ENCODE results near the gene IFT20. TPM values are rescaled to one million over a fixed set of nuclear protein-coding genes. Genes with fewer than 3 reads are reported as not detected.

The IFT20 gene
- total and polyA plus RNA-seq, 9 of the 15 experiments (the other 6 are each of a cell fraction or from before 2014, with no cell fraction given): 11.2 to 38.6 (median 20.1) TPM

DNA sequence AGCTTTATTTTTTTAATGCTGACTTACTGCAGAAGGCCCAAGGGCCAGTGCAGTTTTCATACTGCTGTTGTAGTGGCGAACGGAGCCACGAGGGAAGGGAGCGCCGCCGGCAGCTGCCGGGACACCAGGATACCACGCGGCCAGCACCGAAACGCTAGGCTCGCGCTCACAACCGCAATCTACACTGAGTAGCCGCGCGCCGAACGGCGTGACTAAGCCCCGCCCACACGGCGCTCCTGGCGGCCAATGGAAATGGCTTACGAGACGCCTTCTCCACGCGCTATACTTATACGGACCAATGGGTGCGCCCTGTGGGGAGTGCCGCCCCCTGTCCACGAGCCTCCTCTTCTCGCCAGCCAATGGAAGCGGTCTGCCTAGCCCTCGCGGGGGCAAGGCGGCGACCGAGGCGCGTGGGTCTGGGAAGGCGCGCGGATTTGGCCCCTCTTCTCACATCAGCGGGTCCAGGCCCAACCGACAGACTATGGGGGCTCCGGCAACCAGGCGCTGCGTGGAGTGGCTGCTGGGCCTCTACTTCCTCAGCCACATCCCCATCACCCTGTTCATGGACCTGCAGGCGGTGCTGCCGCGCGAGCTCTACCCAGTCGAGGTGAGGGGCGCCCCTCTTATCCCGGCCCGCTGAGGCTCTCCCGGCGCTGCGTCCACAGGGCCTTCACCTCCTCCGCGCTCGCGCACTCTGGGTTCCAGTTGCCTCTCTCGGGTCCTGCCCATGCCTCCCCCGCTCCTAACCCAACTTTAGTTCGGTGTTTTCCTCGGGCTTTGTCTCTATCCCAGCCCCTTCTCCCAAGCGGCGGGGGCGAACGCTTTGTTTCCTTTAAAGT lies 16.3 kb downstream of the IFT20 start, which contains the start of gene TMEM97 (continued):
- TF ChIP-seq ZNF175 (CRISPR knock-in tag; IDR thresholded peaks at IDR 0.05; ENCODE audit: low read depth) (no peak), CBX3 (IDR thresholded peaks at IDR 0.05; ENCODE audit: borderline replicate concordance in 1 of 2, low read length in 2 of 2) (peak in 1 of 2 experiments; percentile 43; a peak in 1 of 3 replicates), HDAC2 (IDR thresholded peaks at IDR 0.05) (peak; percentile 89), SMARCE1 (IDR thresholded peaks at IDR 0.05) (peak; percentile 50; the same call in 1 of the 2 replicates), FOSL1 (tag; conservative IDR thresholded peaks at IDR 0.05) (no peak), POLR2G (IDR thresholded peaks at IDR 0.05; ENCODE audit: low read depth, low read length) (peak; percentile 94), KDM4B (IDR thresholded peaks at IDR 0.05; ENCODE audit: borderline replicate concordance in 2 of 2, low read depth in 1 of 2) (peak in 1 of 2 experiments; percentile 23; a peak in 1 of 4 replicates), RHOXF2B (CRISPR knock-in tag; conservative IDR thresholded peaks at IDR 0.05) (no peak), ATF7 (IDR thresholded peaks at IDR 0.05) (peak; percentile 78; the same call in 1 of the 2 replicates), DACH1 (IDR thresholded peaks at IDR 0.05; ENCODE audit: partially characterized antibody) (no peak), C11orf30 (IDR thresholded peaks at IDR 0.05; ENCODE audit: low read depth) (peak; percentile 77), TARDBP (IDR thresholded peaks at IDR 0.05) (peak; percentile 90), XRCC5 (IDR thresholded peaks at IDR 0.05; ENCODE audit: low read depth, low read length) (0 out of 2 replicates have a peak, but pooled peaks have one; percentile 34)
- TF ChIP-seq, protein P1, sequence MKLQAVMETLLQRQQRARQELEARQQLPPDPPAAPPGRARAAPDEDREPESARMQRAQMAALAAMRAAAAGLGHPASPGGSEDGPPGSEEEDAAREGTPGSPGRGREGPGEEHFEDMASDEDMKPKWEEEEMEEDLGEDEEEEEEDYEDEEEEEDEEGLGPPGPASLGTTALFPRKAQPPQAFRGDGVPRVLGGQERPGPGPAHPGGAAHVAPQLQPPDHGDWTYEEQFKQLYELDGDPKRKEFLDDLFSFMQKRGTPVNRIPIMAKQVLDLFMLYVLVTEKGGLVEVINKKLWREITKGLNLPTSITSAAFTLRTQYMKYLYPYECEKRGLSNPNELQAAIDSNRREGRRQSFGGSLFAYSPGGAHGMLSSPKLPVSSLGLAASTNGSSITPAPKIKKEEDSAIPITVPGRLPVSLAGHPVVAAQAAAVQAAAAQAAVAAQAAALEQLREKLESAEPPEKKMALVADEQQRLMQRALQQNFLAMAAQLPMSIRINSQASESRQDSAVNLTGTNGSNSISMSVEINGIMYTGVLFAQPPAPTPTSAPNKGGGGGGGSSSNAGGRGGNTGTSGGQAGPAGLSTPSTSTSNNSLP (IDR thresholded peaks at IDR 0.05; ENCODE audit: borderline replicate concordance, low read depth, low read length): no peak
- TF ChIP-seq, protein P2, sequence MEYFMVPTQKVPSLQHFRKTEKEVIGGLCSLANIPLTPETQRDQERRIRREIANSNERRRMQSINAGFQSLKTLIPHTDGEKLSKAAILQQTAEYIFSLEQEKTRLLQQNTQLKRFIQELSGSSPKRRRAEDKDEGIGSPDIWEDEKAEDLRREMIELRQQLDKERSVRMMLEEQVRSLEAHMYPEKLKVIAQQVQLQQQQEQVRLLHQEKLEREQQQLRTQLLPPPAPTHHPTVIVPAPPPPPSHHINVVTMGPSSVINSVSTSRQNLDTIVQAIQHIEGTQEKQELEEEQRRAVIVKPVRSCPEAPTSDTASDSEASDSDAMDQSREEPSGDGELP (CRISPR knock-in tag; IDR thresholded peaks at IDR 0.05; ENCODE audit: borderline replicate concordance): peak; percentile 55; the same call in 1 of the 2 replicates
- TF ChIP-seq, protein P3, sequence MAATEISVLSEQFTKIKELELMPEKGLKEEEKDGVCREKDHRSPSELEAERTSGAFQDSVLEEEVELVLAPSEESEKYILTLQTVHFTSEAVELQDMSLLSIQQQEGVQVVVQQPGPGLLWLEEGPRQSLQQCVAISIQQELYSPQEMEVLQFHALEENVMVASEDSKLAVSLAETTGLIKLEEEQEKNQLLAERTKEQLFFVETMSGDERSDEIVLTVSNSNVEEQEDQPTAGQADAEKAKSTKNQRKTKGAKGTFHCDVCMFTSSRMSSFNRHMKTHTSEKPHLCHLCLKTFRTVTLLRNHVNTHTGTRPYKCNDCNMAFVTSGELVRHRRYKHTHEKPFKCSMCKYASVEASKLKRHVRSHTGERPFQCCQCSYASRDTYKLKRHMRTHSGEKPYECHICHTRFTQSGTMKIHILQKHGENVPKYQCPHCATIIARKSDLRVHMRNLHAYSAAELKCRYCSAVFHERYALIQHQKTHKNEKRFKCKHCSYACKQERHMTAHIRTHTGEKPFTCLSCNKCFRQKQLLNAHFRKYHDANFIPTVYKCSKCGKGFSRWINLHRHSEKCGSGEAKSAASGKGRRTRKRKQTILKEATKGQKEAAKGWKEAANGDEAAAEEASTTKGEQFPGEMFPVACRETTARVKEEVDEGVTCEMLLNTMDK (IDR thresholded peaks at IDR 0.05; ENCODE audit: borderline replicate concordance, insufficient read depth, low read depth, low read length, poor library complexity, severe bottlenecking): peak; percentile 7
- TF ChIP-seq, protein P4, sequence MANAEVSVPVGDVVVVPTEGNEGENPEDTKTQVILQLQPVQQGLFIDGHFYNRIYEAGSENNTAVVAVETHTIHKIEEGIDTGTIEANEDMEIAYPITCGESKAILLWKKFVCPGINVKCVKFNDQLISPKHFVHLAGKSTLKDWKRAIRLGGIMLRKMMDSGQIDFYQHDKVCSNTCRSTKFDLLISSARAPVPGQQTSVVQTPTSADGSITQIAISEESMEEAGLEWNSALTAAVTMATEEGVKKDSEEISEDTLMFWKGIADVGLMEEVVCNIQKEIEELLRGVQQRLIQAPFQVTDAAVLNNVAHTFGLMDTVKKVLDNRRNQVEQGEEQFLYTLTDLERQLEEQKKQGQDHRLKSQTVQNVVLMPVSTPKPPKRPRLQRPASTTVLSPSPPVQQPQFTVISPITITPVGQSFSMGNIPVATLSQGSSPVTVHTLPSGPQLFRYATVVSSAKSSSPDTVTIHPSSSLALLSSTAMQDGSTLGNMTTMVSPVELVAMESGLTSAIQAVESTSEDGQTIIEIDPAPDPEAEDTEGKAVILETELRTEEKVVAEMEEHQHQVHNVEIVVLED (CRISPR knock-in tag; IDR thresholded peaks at IDR 0.05): peak; percentile 77
- TF ChIP-seq, protein P5, sequence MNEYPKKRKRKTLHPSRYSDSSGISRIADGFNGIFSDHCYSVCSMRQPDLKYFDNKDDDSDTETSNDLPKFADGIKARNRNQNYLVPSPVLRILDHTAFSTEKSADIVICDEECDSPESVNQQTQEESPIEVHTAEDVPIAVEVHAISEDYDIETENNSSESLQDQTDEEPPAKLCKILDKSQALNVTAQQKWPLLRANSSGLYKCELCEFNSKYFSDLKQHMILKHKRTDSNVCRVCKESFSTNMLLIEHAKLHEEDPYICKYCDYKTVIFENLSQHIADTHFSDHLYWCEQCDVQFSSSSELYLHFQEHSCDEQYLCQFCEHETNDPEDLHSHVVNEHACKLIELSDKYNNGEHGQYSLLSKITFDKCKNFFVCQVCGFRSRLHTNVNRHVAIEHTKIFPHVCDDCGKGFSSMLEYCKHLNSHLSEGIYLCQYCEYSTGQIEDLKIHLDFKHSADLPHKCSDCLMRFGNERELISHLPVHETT (CRISPR knock-in tag; conservative IDR thresholded peaks at IDR 0.05 in 1 of 2, IDR thresholded peaks at IDR 0.05 in 1 of 2): no peak

Measured in K562 (cell line).